ENCODE results near the gene PALLD. TPM values are rescaled to one million over a fixed set of nuclear protein-coding genes. Genes with fewer than 3 reads are reported as not detected.
A peak's percentile ranks its signal among the peaks of the same experiment; 100 is the strongest.

The PALLD gene
- total RNA-seq, 8 experiments from 2014 or later: 15.5 to 50.3 (median 24.3) TPM

DNA sequence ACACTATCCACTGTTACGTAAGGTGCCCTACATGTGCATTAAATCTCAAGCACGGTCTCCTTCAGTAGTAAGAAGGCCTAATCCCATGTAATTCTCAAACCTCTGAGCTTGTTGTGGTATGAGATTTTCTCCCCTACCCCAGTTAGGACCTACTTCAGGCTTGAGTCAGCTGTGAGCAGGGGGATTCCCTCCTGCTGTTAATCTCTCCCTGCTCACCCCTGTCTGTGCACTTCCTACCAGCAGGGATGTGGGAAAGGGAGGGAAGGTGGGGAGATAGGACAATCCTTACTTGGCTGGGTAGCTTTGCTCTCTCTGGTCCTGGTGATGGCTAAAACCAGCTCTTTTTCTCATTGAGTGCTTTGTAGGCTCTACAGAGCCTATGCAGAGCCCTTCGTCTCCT, 60.8 kb downstream of the PALLD start:
- no peak for ATAC-seq (replicated peaks in 6 of 8)
- no peak overlapping the region for H3K27ac ChIP-seq
- in situ Hi-C loops (cut with MboI; ENCODE audit: low pct_unique_long_range_greater_than_20kb in 2 of 9, low sequenced_read_pairs in 9 of 9, unreplicated experiment in 9 of 9): no loop called here
- H3K4me1 ChIP-seq (replicated peaks in 1 of 2): no peaks in the 10 kb centered on the region
- 95 to 100% (median 100%) methylated on average over 1 to 3 of the region's 3 CpGs; no CpG with 5 or more reads in 2 of the 10 experiments for WGBS, 10 experiments
- H3K4me3 ChIP-seq: no peak overlapping the region

DNA sequence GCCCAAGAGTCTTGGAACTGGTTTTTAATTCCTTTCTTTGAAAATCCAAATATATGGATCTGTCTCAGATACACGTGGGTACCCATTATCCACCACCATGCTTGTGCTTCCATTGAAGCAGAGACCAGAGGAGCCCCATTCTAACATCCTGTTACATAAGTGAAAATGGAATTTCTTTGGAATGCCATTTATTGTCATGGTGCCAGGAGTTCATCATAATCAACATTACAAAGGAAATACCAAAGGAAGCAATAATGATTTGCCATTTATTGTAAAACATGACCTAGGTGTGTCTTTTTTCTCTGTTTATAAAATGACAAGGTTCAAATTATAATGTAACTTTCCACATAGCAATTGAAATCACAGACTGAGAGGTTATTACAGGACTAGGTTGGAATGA, 61.7 kb downstream of the PALLD start:
- in situ Hi-C loops (cut with MboI; ENCODE audit: low pct_unique_long_range_greater_than_20kb in 2 of 9, low sequenced_read_pairs in 9 of 9, unreplicated experiment in 9 of 9): no loop called here
- H3K4me1 ChIP-seq (replicated peaks in 1 of 2): no peaks in the 10 kb centered on the region
- 30 to 67% (median 50%) methylated on average over 1 of the region's 1 CpG; no CpG with 5 or more reads in 3 of the 10 experiments for WGBS, 10 experiments
- ATAC-seq (replicated peaks in 6 of 8): no peak
- no peak overlapping the region for H3K4me3 ChIP-seq
- H3K27ac ChIP-seq: no peak overlapping the region

DNA sequence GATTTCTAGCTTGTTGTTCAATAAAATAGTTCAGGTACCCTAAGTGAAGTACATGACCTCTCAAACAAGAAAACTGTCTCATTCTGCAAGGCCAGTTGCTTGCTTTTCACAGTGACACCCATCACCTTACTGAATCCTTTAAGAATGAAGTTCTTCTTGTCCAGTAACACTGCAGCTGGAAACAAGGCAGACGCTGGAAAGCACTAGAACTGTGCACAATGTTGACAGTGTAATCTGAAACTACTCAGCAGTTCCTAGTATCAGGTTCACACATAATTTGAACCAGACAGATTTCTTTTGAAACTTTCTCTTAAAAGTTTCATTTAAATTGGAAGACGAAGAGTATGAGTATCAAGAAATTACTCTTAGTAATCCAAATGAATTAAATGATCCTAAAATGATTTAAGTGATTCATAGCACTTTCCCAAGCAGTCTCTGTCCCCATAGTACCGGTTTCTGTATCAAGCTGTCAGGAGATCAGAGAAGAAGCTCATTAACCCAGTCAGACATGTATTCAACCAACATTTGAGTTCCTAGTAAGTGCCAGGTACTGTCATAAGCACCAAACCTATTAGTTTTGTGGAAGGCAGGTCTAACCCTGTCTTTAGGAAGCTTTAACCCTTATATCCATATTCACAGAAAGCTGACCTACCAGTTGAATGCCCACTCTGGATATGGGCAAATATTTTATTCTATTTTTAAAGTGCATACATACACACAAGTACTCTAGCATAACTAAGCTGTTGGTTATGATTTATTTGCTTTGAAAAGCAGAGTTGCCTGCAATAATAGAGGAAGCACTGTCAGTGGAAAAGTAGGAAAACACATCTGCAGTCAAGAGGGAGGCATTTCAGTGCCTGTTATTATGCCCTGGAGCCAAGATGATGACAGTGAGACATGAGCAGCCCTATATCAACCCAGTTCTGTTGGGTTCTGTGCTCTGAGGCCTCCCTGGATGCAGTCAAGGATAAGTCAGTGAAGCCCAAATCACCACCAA, 63.6 kb downstream of the PALLD start:
- 5 to 73% (median 60%) methylated on average over 1 to 3 of the region's 3 CpGs; no CpG with 5 or more reads in 1 of the 10 experiments for WGBS, 10 experiments
- in situ Hi-C loops (cut with MboI; ENCODE audit: low pct_unique_long_range_greater_than_20kb in 2 of 9, low sequenced_read_pairs in 9 of 9, unreplicated experiment in 9 of 9): no loop called here
- H3K4me1 ChIP-seq (replicated peaks in 1 of 2): no peaks in the 10 kb centered on the region
- no peak overlapping the region for H3K27ac ChIP-seq
- ATAC-seq (replicated peaks in 6 of 8): peak in 4 of 8 experiments; percentile 43 to 73 (median 60)
- H3K4me3 ChIP-seq: no peak overlapping the region

DNA sequence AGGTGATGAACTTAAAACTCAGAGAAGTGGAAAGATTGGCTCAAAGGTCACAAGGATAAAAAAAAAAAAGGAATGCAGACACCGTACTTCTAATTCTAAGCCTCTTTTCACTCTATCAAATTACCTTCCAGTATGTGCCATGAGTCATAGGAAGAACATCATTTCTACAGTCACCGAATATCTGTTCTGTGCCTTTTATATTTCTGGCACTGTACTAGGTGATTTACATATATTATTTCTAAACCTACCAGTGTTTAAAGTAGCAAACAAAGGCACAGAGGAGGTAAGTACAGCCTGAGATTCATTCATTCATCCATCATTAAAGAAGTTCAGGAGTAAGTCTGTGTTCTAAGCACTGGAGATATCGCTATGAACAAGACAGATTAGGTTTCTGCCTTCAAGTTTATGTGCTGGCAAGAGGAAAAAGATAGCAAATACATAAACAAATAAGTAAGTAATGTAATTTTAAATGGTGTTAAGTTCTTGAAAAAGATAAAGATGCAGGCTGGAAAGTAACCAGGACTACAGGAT, 65.3 kb downstream of the PALLD start:
- Histone ChIP-seq H3K4me1 (replicated peaks in 1 of 2) (no peaks in the 10 kb centered on the region), H3K4me3 (no peak overlapping the region), H3K27ac (no peak overlapping the region)
- in situ Hi-C loops (cut with MboI; ENCODE audit: low pct_unique_long_range_greater_than_20kb in 2 of 9, low sequenced_read_pairs in 9 of 9, unreplicated experiment in 9 of 9): no loop called here
- 30 to 100% (median 91%) methylated on average over 1 to 3 of the region's 3 CpGs for WGBS, 10 experiments
- peak in 3 of 8 experiments; percentile 62 to 86 (median 70) for ATAC-seq (replicated peaks in 6 of 8)

DNA sequence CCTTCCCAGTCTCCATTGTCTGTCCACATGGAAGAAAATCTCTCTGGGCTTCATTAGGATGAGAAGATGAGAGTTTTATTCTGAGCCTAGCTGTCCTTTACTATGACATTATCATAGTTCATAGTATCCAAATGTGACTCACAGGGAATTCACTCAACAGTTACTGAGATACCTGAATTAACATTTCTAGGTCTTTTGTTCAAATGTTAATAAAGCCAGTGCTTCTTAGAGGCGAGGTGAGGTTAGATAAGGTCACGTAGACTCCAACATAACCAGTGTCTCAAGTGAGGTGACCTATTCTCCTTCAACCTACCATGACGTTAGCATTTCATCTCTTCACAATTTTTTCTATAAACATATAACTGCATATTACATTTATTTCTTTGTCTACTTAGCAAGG, 67.2 kb downstream of the PALLD start:
- WGBS, 10 experiments: 50 to 85% (median 74%) methylated on average over 1 to 3 of the region's 3 CpGs
- peak in 3 of 8 experiments; percentile 16 to 55 (median 37) for ATAC-seq (replicated peaks in 6 of 8)
- Histone ChIP-seq H3K4me1 (replicated peaks in 1 of 2) (no peaks in the 10 kb centered on the region), H3K27ac (no peak overlapping the region), H3K4me3 (no peak overlapping the region)
- in situ Hi-C loops (cut with MboI; ENCODE audit: low pct_unique_long_range_greater_than_20kb in 2 of 9, low sequenced_read_pairs in 9 of 9, unreplicated experiment in 9 of 9): no loop called here

DNA sequence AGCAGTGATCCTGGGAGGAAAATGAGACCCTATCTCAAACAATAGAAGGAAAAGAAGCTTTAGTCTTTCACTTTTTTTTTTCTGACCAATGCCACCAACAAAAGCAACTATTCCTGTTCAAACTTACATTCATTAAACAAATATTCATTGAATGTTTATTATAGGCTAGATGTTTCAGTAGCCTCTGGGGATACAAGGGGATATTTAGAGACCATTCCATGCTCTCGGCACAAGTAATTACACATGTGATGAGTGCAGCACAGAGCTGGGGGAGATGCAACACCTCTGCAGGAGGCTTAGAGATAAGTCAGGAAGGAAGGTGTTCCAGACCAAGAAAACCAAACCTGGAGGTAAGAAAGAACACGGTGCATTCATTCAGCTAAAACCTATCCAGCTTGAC, 68.3 kb downstream of the PALLD start:
- no peaks in the 10 kb centered on the region for H3K4me1 ChIP-seq (replicated peaks in 1 of 2)
- no peak overlapping the region for H3K4me3 ChIP-seq
- 17 to 73% (median 62%) methylated on average over 1 to 2 of the region's 2 CpGs; no CpG with 5 or more reads in 4 of the 10 experiments for WGBS, 10 experiments
- no peak overlapping the region for H3K27ac ChIP-seq
- in situ Hi-C loops (cut with MboI; ENCODE audit: low pct_unique_long_range_greater_than_20kb in 2 of 9, low sequenced_read_pairs in 9 of 9, unreplicated experiment in 9 of 9): no loop called here
- ATAC-seq (replicated peaks in 6 of 8): no peak

DNA sequence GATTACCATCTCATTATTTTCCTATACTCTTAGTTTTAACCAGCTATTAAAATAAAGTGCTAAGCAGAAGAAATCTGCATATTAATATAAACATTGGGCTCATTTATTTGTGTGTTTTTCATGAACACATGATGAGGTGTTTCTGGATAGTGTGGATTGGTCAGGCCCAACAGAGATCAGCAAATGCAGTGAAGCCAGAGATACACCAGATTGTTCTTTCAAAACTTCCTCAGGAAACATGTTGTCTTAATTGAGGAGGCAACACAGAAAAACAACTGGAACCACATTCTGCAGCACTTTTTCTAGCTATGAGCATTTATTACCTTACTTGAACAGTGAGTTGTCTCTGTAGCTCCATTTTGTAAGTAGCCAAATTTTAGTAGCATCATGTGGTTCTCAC, 69.9 kb downstream of the PALLD start:
- in situ Hi-C loops (cut with MboI; ENCODE audit: low pct_unique_long_range_greater_than_20kb in 2 of 9, low sequenced_read_pairs in 9 of 9, unreplicated experiment in 9 of 9): no loop called here
- H3K27ac ChIP-seq: no peak overlapping the region
- no peak overlapping the region for H3K4me3 ChIP-seq
- no peaks in the 10 kb centered on the region for H3K4me1 ChIP-seq (replicated peaks in 1 of 2)
- ATAC-seq (replicated peaks in 6 of 8): no peak

DNA sequence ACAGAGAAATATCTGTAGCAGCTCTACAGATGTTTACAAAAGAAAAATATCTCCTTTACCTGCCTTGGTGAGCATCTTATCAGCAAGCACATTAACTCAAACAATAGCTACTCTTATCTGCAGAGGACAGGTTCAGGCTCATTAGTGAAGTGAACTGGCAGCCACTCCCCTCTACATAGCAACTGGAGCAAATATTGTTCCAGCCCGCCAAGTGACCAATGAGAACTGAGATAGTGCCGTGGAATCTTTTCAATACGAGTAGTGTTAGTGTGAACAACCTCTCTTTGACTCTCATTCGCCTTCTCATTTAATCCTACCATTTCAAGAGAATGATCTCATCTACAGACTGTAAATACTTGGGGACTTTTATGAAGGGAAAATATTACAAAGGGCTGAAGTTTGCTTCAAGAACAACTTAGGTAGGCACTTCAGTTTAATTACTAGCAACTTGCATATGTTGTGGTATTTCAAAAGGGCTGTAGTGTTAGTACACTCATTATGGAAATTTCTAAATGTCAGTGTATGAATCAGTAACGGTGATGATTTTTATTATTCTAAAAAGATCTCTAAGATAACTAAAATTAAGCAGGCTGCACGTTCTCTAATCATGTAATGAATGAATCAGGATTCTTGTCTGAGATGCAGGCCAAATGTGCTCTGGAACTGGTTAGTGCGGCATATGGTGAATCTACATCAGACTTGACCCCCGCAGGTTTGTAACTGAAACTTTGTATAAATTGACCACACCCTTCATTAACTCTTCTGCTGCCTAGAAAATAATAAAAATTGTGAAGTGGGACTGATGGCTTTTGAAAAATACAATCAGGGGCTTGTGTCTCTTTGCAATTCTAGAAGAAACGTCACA, 72.4 kb downstream of the PALLD start:
- H3K4me3 ChIP-seq: no peak overlapping the region
- ATAC-seq (replicated peaks in 6 of 8): peak in 3 of 8 experiments; percentile 95 to 99 (median 98)
- no peak overlapping the region for H3K27ac ChIP-seq
- H3K4me1 ChIP-seq (replicated peaks in 1 of 2): no peaks in the 10 kb centered on the region
- 6 to 95% (median 84%) methylated on average over 3 to 9 of the region's 9 CpGs for WGBS, 10 experiments
- in situ Hi-C loops (cut with MboI; ENCODE audit: low pct_unique_long_range_greater_than_20kb in 2 of 9, low sequenced_read_pairs in 9 of 9, unreplicated experiment in 9 of 9): no loop called here

DNA sequence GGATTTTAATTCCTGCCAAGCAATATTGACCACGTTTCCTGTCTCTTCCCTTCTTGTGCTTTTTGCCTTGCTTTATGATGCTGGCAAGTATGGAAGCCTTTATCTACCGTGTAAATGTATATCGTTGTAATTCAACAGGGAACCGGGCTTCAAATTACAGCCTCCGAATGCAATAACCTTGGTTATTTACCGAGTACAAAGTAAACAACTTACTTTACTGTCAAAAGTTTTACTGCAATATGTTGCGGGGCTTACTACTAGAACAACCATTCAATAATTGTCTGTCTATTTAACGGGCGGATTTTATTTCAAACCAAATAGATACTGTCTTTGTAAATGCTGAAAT, 73.1 kb downstream of the PALLD start:
- Histone ChIP-seq H3K27ac (no peak overlapping the region), H3K4me3 (no peak overlapping the region), H3K4me1 (replicated peaks in 1 of 2) (no peaks in the 10 kb centered on the region)
- in situ Hi-C loops (cut with MboI; ENCODE audit: low pct_unique_long_range_greater_than_20kb in 2 of 9, low sequenced_read_pairs in 9 of 9, unreplicated experiment in 9 of 9): no loop called here
- 7 to 100% (median 80%) methylated on average over 2 to 9 of the region's 9 CpGs; no CpG with 5 or more reads in 1 of the 10 experiments for WGBS, 10 experiments
- peak in 1 of 8 experiments; percentile 37 for ATAC-seq (replicated peaks in 6 of 8)

DNA sequence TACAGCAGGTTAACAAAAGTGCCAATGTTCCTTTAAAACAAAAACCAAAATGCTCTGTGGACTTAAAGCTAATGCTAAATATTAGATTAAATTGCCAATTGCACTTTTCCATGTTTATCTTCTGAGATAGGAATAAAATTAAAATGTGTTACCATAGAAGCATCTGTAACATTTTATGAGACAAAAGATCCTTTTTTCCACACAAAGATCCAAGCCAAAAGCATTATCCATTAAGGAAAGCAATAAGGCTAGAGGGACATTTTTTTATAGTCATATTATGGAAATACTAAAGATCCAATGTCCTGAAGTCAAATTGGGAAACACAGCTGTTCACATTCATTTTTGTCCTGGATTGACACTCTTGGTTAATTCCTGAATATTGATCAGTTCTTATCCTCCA, 73.6 kb downstream of the PALLD start:
- ATAC-seq (replicated peaks in 6 of 8): no peak
- no peaks in the 10 kb centered on the region for H3K4me1 ChIP-seq (replicated peaks in 1 of 2)
- in situ Hi-C loops (cut with MboI; ENCODE audit: low pct_unique_long_range_greater_than_20kb in 2 of 9, low sequenced_read_pairs in 9 of 9, unreplicated experiment in 9 of 9): no loop called here

DNA sequence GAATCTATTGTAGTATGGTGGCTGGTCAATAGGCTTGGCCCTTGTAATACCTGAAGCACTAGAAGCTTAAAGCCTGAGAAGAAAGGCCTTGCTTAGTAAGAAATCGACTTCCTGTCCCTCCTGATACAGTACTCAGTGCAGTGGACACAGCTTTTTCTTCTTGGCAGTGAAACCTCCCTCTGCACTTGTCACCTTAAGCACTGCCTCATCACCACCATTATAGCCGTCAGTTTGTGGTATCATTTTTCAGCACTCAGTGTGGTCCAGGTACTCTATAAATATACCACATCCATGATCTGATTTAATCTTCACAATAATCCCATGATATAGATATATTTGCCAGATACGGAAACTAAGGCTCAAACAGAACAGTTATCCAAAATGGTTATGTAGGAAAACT, 75.2 kb downstream of the PALLD start:
- no peak for ATAC-seq (replicated peaks in 6 of 8)
- no peak overlapping the region for H3K27ac ChIP-seq
- H3K4me3 ChIP-seq: no peak overlapping the region
- H3K4me1 ChIP-seq (replicated peaks in 1 of 2): no peaks in the 10 kb centered on the region
- in situ Hi-C loops (cut with MboI; ENCODE audit: low pct_unique_long_range_greater_than_20kb in 2 of 9, low sequenced_read_pairs in 9 of 9, unreplicated experiment in 9 of 9): no loop called here
- WGBS, 10 experiments: 83 to 100% (median 92%) methylated on average over 1 to 3 of the region's 3 CpGs; no CpG with 5 or more reads in 1 of the 10 experiments

More for the DNA sequence above, 73.6 kb downstream of the PALLD start:
- no peak overlapping the region for H3K27ac ChIP-seq
- H3K4me3 ChIP-seq: no peak overlapping the region

DNA sequence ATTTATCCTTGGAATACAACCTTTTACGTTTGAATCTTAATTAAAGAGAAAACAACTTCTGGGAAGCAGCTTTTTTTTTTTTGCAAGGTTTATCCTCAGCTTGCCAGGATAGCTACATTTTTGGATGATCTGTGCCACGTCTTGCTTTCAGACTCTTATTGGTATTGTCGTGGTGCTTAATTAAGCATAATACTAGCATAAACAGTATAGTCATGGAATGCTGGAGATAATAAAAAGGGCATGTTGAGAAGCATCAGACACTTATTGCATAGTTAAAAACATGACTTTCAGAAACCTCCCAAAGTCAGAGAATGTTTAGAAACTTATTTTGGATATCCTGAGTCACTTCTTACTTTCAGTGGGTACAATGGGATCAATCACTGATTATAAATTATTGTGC, 77.0 kb downstream of the PALLD start:
- Histone ChIP-seq H3K27ac (no peak overlapping the region), H3K4me1 (replicated peaks in 1 of 2) (no peaks in the 10 kb centered on the region), H3K4me3 (no peak overlapping the region)
- no peak for ATAC-seq (replicated peaks in 6 of 8)
- in situ Hi-C loops (cut with MboI; ENCODE audit: low pct_unique_long_range_greater_than_20kb in 2 of 9, low sequenced_read_pairs in 9 of 9, unreplicated experiment in 9 of 9): no loop called here
- whole genome bisulfite sequencing, 10 experiments: 0 to 100% (median 64%) methylated on average over 1 to 3 of the region's 3 CpGs; no CpG with 5 or more reads in 1 of the 10 experiments
